HUES6 (cell line): Measurements from ENCODE around the gene RRAGB.
"Not testable (repeated sequence)": the region's sequence is repeated elsewhere in the genome, so short reads cannot be mapped to it uniquely, and the experiment has no call there.

Experiments
- H3K27ac ChIP-seq: 2 replicates; pipeline ENCODE4 v1.7.0; 2013; ENCODE audit warnings: low read depth, mild to moderate bottlenecking, low read length, inconsistent platforms
- H3K27me3 ChIP-seq: 2 replicates; pipeline ENCODE4 v1.6.1; 2013; ENCODE audit warnings: low read length; ENCODE audit not compliant: control insufficient read depth, insufficient read depth
- H3K36me3 ChIP-seq: 2 replicates; pipeline ENCODE4 v1.6.1; 2013; ENCODE audit warnings: low read length; ENCODE audit not compliant: control insufficient read depth, insufficient read depth
- H3K4me1 ChIP-seq: 2 replicates; pipeline ENCODE4 v1.6.1; 2013; ENCODE audit warnings: low read length; ENCODE audit not compliant: control insufficient read depth, insufficient read depth
- H3K4me3 ChIP-seq: 2 replicates; pipeline ENCODE4 v1.5.1; 2013; ENCODE audit warnings: low read depth, low read length
- H3K9ac ChIP-seq: one replicate; pipeline ENCODE4 v1.6.1; 2013; ENCODE audit warnings: mild to moderate bottlenecking, low read length
- H3K9me3 ChIP-seq: 2 replicates; pipeline ENCODE4 v1.6.1; 2013; ENCODE audit warnings: low read depth, low read length; ENCODE audit not compliant: control insufficient read depth, insufficient read depth

Gene RRAGB

DNA sequence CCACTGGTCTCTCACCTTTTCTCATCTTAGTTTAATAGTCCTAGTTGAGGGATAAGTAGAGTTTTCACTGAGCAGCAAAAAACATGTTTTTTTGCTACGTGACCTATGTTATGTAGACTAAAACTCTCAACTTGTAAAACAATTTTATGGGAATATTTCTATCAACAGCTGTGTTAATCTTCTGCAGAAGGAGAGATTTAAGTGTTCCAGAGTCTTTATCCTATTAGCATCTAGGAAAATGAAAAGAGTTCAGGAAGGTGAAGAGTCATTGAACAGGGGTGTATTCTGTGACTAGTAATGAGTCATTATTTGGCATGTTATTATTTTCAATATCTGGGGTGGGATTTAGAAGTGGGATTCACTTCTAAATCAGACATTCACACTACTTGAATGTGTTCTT lies 41.9 kb downstream of the RRAGB start:
- H3K27ac ChIP-seq, result no peak overlapping the region
- peaks cover 9% of the 10 kb centered on the region; the same call in 1 of the 2 replicates for H3K9me3 ChIP-seq
- no peak overlapping the region for H3K4me3 ChIP-seq
- no peak overlapping the region for H3K9ac ChIP-seq
- no peaks in the 10 kb centered on the region; the same call in 1 of the 2 replicates for H3K27me3 ChIP-seq
- H3K4me1 ChIP-seq, result no peaks in the 10 kb centered on the region
- H3K36me3 ChIP-seq, result peaks cover 16% of the 10 kb centered on the region

DNA sequence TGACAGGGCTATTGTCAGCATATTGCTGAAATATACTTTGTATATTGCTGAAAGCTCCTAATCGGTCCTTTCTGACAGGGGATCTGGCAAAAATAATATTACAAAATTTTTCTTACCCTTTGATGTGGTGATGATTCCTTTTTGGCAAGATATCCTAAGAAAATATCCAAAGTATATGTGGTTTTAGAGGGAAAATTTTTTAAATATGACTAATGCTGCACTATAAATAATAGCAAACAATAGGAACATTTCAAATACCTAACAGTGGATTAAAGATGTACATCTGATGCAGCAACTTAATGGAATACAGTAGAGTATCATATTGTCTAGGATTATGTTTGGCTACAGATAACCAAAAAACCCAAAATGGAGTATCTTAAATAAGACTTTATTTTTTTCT lies 49.6 kb downstream of the RRAGB start:
- H3K9ac ChIP-seq, result no peak overlapping the region
- no peaks in the 10 kb centered on the region for H3K36me3 ChIP-seq
- no peaks in the 10 kb centered on the region for H3K4me1 ChIP-seq
- no peaks in the 10 kb centered on the region for H3K27me3 ChIP-seq
- no peak overlapping the region for H3K27ac ChIP-seq
- H3K9me3 ChIP-seq, result peaks cover 5% of the 10 kb centered on the region; the same call in 1 of the 2 replicates
- no peak overlapping the region for H3K4me3 ChIP-seq

GRCh38 chrX:55774419-55774818 lies 56.9 kb downstream of the RRAGB start:
- not testable (repeated sequence) for H3K36me3 ChIP-seq, H3K9ac ChIP-seq, H3K27ac ChIP-seq, H3K27me3 ChIP-seq, H3K9me3 ChIP-seq
- Histone ChIP-seq H3K4me3 (peak overlapping the region; percentile 15; the same call in 1 of the 2 replicates), H3K4me1 (peaks cover 15% of the 10 kb centered on the region; the same call in 1 of the 2 replicates)

- no peaks in the 10 kb centered on the region for H3K27me3 ChIP-seq
- peaks cover 15% of the 10 kb centered on the region; the same call in 1 of the 2 replicates for H3K4me1 ChIP-seq
- no peak overlapping the region for H3K9ac ChIP-seq
- H3K27ac ChIP-seq, result no peak overlapping the region
- H3K36me3 ChIP-seq, result no peaks in the 10 kb centered on the region
- no peak overlapping the region for H3K4me3 ChIP-seq
- H3K9me3 ChIP-seq, result peaks cover 9% of the 10 kb centered on the region; the same call in 1 of the 2 replicates
Measured at GRCh38 chrX:55777596-55777995, 60.0 kb downstream of the RRAGB start.

- Histone ChIP-seq H3K27ac (no peak overlapping the region), H3K4me1 (peaks cover 15% of the 10 kb centered on the region; the same call in 1 of the 2 replicates), H3K36me3 (no peaks in the 10 kb centered on the region), H3K9me3 (peaks cover 14% of the 10 kb centered on the region; the same call in 1 of the 2 replicates), H3K27me3 (no peaks in the 10 kb centered on the region), H3K4me3 (no peak overlapping the region), H3K9ac (no peak overlapping the region)
Measured at GRCh38 chrX:55778322-55778721, 60.8 kb downstream of the RRAGB start.

DNA sequence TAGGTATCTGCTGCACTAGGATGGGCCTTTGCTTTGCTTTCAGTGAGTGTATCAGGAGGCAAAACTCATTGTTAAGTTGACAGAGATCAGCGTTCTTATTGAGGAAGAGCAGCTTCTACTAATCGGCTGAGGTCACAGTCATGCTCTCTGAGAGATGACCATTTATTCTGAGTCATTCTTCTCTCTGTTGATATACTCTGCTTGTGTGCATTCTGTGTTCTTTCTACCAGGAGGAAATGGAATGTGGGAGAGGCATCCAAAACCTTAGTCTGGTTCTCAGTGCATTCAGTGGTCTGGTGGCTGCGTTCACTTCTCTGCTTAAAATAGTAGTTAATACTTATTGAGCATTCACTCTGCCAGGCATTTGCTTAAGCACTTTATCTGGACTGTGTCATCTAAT lies 66.2 kb downstream of the RRAGB start:
- no peak overlapping the region for H3K4me3 ChIP-seq
- H3K9me3 ChIP-seq, result peaks cover 18% of the 10 kb centered on the region; the same call in 1 of the 2 replicates
- H3K4me1 ChIP-seq, result no peaks in the 10 kb centered on the region; the same call in 1 of the 2 replicates
- H3K9ac ChIP-seq, result no peak overlapping the region
- no peak overlapping the region for H3K27ac ChIP-seq
- H3K36me3 ChIP-seq, result no peaks in the 10 kb centered on the region
- no peaks in the 10 kb centered on the region for H3K27me3 ChIP-seq

- H3K27me3 ChIP-seq, result no peaks in the 10 kb centered on the region
- H3K9ac ChIP-seq, result no peak overlapping the region
- no peak overlapping the region for H3K27ac ChIP-seq
- H3K9me3 ChIP-seq, result peaks cover 15% of the 10 kb centered on the region; the same call in 1 of the 2 replicates
- no peaks in the 10 kb centered on the region for H3K36me3 ChIP-seq
- no peak overlapping the region for H3K4me3 ChIP-seq
- no peaks in the 10 kb centered on the region; the same call in 1 of the 2 replicates for H3K4me1 ChIP-seq
Measured at GRCh38 chrX:55787063-55787462, 69.5 kb downstream of the RRAGB start.

DNA sequence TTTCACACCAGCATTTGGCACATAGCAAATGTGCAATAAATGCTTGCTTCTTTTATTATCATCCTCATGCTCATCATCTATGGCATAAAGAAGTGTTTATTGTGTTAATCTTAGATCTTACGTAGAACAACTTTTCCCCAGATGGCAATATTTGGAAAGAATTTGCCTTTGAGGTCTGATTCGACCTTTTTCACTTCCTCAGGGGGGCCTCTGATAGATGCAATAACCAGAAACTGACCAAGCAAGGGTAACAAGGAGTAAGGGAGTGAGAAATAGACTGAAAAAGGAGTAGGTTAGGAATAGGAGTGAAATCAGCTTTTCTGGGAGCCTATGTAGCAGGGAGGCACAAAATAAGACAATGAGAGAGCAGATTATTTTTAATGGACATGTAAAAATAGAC lies 70.2 kb downstream of the RRAGB start:
- no peaks in the 10 kb centered on the region; the same call in 1 of the 2 replicates for H3K4me1 ChIP-seq
- peaks cover 15% of the 10 kb centered on the region; the same call in 1 of the 2 replicates for H3K9me3 ChIP-seq
- no peak overlapping the region for H3K9ac ChIP-seq
- no peaks in the 10 kb centered on the region for H3K27me3 ChIP-seq
- no peaks in the 10 kb centered on the region for H3K36me3 ChIP-seq
- no peak overlapping the region for H3K4me3 ChIP-seq
- H3K27ac ChIP-seq, result no peak overlapping the region

DNA sequence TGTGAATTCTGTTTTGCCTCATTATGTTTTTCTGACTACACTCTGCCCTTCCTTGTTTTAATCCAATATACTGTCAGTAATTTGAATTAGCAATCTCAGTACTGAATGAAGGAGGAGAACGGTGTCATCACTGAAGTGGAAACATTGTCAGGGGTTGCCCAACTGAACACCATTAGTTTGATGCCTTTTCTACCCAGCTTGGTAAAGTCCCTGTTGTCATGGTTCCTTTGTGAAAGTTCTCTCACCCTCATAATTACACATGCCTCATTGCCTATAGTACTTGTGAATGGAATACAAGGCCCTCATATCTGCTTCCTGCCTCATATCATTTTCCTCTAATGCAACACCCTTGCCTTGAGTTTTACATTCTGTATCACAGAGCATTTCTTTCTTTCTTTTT lies 76.9 kb downstream of the RRAGB start:
- Histone ChIP-seq H3K4me1 (no peaks in the 10 kb centered on the region), H3K9me3 (peaks cover 4% of the 10 kb centered on the region; the same call in 1 of the 2 replicates), H3K27me3 (no peaks in the 10 kb centered on the region), H3K4me3 (no peak overlapping the region), H3K9ac (no peak overlapping the region), H3K36me3 (no peaks in the 10 kb centered on the region), H3K27ac (no peak overlapping the region)

DNA sequence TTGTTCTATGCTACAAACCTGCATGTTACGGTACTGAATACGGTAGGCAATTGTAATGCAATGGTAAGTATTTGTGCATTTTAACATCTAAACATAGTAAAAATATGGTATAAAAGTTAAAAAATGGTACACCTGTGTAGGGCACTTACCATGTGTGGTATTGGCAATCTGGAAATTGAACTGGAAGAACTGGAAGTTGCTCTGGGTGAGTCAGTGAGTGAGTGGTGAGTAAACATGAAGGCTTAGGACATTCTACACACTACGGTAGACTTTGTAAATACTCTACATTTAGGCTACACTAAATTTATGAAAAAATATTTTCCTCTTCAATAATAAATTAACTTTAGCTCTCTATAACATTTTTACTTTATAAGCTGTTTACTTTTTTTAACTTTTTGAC lies 78.9 kb downstream of the RRAGB start:
- Histone ChIP-seq H3K27ac (no peak overlapping the region), H3K9me3 (peaks cover 4% of the 10 kb centered on the region; the same call in 1 of the 2 replicates), H3K36me3 (no peaks in the 10 kb centered on the region), H3K9ac (no peak overlapping the region), H3K4me3 (no peak overlapping the region), H3K4me1 (no peaks in the 10 kb centered on the region), H3K27me3 (no peaks in the 10 kb centered on the region)

DNA sequence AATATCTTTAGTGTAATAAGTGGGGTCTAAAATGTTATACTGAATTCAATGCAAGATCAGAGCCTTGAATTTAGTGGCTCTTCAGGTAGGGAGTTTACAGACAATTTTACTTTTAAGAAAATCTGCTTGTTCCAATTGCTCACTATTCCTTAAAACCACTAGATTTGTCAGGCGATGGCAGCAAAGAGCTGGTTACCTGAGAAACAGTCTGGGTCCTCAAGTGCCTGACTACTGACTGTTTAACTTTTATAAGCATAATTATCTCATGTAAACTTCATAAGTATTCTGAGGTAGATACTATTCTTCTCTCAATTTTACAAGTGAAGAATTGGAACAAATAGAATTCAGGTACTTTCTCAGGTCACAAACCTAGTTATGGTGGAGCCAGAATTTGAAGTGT lies 84.3 kb downstream of the RRAGB start:
- Histone ChIP-seq H3K27ac (no peak overlapping the region), H3K27me3 (no peaks in the 10 kb centered on the region), H3K4me1 (no peaks in the 10 kb centered on the region), H3K36me3 (no peaks in the 10 kb centered on the region), H3K4me3 (no peak overlapping the region), H3K9ac (no peak overlapping the region), H3K9me3 (peaks cover 4% of the 10 kb centered on the region; the same call in 1 of the 2 replicates)
